HG03139 (cell line): ENCODE measurements around the gene SETD5.

ENCODE experiments used
- ATAC-seq: cut with Tn5 transposase; IDR thresholded peaks from one replicate; pipeline ENCODE4 v1.9.1; 2021; ENCODE audit not compliant: unreplicated experiment

SETD5 gene

DNA sequence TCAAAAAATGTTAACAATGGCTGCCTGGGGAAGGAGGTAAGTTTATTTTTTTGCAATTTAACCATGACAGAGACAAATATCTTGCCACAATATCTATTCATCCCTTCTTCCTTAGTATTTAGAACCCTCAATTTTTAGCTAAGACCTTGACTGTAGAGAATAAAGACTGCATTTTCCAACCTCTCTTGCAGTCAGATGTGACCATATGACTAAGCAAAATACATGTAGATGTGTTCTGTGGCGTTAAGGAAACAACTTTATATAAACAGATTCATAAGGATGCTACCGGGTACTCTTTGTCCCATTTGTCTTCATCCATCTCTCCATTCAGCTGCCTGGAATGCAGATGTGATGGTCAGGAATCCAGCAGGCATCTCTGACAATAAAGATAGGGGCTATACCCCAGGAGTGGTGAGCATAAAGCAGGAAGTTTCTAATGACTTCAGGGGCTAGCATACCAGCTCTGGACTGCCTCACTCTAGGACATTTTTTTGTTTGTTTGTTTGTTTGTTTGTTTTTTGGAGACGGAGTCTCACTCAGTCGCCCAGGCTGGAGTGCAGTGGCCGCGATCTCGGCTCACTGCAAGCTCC, 115.1 kb downstream of the SETD5 start:
- ATAC-seq: no peak

DNA sequence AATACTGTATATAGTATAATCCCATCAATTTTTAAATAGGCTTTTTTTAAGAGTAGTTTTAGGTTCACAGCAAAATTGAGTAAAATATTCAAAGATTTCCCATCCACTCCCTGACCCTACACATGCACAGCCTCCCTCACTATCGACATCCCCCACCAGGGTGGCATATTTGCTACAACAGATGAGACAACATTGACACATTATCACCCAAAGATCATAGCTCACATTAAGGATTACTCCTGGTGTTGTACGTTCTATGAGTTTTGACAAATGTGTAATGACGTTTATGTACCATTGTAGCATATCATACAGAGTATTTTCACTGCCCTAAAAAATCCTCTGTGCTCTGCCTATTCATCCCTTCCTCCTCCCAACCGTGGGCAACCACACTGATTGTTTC, 116.9 kb downstream of the SETD5 start:
- no peak for ATAC-seq

DNA sequence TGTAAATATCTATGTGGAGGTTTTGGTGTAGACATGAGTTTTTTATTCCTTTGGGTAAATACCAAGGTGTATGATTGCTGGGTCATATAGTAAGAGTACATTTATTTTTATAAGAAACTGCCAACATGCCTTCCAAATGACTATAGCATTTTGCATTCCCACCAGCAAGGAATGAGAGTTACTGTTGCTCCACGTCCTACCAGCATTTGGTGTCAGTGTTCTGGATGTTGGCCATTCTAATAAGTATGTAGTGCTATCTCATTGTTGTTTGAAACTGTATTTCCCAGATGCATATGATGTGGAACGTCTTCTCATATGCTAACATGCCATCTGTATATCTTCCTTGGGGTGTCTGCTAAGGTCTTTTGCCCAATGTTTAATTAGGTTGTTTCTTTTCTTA, 117.5 kb downstream of the SETD5 start:
- no peak for ATAC-seq

DNA sequence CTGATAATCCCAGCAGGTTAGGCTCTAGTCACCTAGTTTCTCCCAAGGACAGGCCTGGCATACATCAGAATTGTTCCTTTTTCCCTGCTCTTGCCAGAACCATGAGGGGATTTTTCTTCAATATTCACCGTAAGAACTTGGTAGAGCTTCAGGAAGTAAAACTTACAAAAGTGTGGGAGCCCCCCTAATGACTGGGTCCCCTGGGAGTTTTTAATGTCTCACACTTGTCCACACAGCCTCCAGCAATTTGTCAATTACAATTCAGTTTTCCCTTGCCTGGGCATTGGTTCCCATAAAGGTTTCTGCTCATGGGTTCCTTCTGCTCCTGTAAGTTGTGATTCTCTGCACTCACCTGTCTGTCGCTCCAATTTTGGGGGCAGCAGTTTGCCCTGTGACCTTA, 127.7 kb downstream of the SETD5 start:
- ATAC-seq: no peak
